HG03039 (cell line): Measurements from ENCODE around the gene UVSSA.
"Not testable (repeated sequence)": the region's sequence is repeated elsewhere in the genome, so short reads cannot be mapped to it uniquely, and the experiment has no call there.

Experiments
- ATAC-seq: cut with Tn5 transposase; IDR thresholded peaks from one replicate; pipeline ENCODE4 v1.9.1; 2021; ENCODE audit warnings: mild to moderate bottlenecking, moderate library complexity; ENCODE audit not compliant: unreplicated experiment

The UVSSA gene

GRCh38 chr4:1329408-1330371 is 17.3 kb upstream of the UVSSA start:
- no peak for ATAC-seq

DNA sequence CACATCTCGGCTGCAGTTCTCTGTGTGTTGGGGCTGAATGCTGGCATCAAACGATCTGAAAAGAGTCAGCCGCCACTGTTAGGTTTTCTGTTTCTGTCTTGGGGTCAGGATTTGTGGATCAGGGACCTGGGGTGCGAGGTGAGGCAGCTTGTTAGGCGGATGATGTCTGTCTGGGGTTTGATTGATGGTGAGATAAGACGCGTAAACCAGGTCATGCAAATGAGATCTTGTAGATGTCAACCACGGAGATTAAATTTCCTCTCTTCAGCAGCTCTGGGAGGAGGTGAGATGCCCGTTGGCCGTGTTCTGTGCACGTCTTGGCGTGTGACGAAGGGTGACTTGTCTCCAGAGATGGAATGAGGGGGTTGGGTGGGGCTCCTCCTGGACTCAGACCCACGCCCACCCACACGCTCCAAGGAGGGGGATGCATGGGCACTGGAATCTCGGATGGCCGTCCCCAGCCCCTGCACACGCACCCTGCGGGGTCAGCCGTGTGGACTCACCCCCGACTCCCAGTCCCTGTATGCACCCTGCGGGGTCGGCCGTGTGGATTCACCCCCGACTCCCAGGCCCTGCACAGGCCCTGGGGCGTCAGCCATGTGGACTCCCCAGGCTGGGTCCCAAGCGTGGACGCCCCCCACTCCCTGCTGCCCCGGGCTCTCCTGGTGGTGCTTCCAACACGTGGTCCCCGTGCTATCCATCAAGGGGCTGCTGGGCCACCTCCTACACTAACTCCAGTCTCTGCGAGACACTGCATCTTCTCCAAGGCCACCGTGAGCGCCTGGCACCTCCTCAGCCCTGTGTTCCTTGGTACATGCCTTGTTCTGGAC is 16.0 kb upstream of the UVSSA start:
- no peak for ATAC-seq

DNA sequence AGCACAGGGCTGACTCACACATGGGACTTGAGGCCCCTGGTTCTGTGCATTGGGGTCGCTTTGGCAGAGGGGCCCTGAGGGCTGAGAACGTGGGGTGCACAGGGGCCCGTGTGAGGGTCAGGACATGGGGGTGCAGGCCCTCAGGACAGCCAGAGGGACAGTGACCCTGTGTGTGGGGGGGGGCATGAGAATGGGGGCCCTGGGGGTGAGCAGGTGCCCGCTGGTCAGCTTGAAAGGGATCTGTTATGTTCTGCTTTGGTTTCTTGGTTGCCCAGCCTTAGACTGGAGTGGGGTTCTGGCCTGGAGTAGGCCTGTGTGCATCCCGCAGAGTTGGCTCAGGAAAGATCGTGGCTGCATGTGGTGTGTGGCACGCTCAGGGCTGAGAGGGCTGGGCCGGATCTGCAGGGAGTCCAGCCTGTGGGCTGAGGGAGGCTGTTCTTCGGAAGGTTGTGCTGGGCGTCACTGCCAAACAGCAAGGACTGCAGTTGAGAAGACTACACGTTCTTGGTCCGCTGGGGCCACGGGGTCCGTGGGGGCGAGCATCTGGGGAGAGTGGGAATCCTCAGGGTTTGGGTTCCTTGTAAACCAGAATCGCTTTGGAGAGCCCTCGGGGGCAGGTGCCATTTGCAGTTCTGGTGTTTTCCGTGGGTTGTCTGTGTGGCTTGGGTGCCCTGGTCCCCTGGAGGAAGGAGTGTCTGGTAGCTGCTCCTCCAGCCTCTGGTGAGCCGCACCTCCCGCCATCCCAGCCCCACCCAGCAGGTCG is 15.2 kb upstream of the UVSSA start:
- no peak for ATAC-seq

DNA sequence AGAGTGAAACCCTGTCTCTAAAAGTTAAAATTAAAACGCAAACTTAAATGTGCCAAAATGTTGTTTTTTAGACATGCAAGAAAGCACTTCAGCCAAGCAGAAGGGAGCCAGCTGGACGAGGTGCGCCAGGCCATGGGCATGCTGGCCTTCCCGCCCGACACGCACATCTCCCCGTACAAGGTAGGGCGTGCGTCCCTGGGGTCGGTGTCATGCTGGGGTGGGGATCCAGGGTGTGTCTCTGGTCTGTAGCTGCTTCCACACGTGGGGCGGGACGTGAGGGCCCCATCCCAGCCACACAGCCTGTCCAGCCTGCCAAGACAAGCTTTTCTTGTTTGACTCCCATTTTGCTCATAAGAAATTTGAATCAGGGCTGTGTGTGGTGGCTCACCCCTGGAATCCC is 14.3 kb upstream of the UVSSA start:
- ATAC-seq = no peak

DNA sequence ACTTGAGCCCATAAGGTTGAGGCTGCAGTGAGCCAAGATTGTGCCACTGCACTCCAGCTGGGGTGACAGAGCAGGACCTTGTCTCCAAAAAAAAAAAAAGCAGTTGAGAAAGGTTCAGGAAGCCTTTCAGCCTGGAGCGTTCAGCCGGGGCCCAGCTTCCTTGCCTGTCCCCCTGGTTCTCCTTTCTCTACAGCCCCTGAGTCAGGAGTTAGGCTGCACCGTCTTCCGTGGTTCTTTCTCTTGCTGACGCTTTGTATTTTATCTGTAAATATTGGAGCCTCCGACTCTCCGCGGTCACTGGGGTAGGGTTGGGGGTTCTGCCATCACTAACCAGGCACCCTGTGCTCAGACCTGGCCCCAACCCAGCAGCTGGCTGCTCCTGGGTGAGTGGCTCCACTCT is 13.8 kb upstream of the UVSSA start:
- ATAC-seq = no peak

GRCh38 chr4:1333851-1334578 is 13.0 kb upstream of the UVSSA start:
- not testable (repeated sequence) for ATAC-seq

DNA sequence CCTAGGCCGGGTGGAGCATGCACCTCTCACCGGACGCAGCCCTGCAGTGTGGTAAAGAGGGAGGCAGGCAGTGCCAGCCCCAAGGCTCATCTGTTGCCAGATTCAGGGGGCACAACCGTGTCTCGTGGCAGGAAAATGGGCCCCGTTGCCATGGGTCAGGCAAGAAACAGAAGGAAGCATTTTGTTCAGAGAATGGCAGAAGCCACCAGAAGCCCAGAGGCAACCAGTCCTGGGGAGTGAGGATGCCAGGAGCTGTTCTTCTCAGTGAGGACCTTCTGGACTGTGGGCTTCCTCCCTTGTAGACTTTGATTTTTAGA is 12.5 kb upstream of the UVSSA start:
- ATAC-seq = no peak

DNA sequence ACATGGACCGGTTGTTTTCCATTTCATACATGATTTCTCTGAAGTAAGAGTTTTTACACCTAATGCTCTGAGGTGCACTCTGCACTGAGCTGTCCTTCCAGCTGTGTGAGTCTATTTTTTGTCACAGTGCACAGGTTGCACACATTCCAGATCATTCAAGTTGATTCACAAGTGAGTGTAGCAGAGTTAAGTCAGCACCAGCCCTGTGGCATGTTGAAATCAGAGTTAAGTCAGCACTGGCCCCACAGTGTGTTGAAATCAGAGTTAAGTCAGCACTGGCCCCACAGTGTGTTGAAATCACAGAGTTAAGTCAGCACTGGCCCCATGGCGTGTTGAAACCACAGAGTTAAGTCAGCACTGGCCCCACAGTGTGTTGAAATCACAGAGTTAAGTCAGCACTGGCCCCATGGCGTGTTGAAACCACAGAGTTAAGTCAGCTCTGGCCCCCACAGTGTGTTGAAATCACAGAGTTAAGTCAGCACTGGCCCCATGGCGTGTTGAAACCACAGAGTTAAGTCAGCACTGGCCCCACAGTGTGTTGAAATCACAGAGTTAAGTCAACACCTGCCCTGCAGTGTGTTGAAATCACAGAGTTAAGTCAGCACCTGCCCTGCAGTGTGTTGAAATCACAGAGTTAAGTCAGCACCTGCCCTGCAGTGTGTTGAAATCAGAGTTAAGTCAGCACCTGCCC is 11.7 kb upstream of the UVSSA start:
- not testable (repeated sequence) for ATAC-seq

GRCh38 chr4:1336088-1336491 is 10.9 kb upstream of the UVSSA start:
- ATAC-seq = no peak

DNA sequence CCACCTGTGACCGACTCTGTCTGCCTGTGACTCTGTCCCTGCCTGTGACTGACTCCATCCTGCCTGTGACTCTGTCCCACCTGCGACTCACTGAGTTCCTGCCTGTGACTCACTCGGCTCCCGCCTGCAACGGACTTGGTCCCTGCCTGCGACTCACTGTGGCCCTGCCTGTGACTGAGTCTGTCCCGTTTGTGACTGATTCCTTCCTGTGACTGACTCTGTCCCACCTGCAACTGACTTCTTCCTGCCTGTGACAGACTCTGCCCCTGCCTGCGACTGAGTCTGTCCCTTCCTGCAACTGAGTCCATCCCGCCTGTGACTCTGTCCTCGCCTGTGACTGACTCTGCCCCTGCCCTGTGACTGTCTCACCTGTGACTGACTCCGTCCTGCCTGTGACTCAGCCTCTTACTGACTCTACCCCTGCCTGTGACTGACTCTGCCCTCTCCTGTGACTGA is 9.6 kb upstream of the UVSSA start:
- no peak for ATAC-seq

- no peak for ATAC-seq
Measured at GRCh38 chr4:1337951-1338751, 8.9 kb upstream of the UVSSA start.

DNA sequence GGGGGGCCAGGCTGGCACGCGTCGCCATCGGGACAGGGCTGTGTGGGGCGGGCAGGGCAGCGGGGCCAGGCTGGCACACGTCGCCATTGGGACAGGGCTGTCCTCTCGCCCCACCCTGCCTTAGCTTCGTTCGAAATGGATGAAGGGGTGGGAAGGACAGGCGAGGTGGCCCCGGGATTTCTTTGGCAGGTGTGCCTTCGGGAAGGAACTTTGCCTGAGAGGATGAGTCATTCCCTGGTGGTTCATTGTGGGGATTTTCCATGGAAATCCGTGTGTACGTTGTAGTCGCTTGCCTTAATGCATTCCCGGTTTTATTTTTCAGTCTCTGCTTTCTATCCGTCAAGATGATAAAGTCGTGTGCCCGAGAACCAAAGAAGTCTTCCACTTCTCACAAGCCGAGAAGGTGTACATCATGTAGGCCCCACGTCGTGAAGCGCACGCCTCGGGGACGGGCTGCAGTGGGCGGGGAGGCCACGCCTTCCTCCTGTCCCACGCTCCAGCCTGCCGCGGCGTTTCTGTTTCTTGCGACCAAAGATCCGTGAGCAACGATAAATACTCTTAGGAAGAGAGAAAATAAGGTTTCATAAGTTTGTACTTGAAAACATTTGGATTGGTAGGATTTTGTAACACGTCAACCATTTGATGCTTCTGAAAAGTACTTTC is 8.1 kb upstream of the UVSSA start:
- no peak for ATAC-seq

DNA sequence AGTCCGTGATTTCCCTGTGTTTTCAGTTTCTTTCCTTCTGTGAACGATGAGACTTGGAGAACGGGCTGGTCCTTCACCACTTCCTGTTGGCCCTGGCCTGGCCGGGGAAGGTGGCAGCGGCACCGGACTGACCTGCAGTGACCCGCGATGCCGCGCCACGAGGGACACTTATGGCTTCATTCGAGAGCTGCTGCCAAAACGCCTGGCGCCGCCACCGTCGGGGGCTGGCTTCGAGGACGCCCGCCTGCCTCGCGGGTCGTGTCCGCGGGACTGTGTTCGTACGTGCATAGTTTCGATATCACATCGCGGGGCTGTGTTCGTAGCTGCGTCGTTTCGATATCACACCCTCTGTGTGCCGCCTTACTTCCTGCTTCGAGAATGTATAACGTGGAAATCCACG is 7.5 kb upstream of the UVSSA start:
- ATAC-seq = no peak

GRCh38 chr4:1340181-1340747 is 6.7 kb upstream of the UVSSA start:
- no peak for ATAC-seq

- no peak for ATAC-seq
Measured at GRCh38 chr4:1340861-1341260, 6.1 kb upstream of the UVSSA start.

GRCh38 chr4:1342003-1342402 is 5.0 kb upstream of the UVSSA start:
- no peak for ATAC-seq

- ATAC-seq = no peak
Measured at GRCh38 chr4:1344696-1345095, 2.3 kb upstream of the UVSSA start.
